H9 (cell line): ENCODE results near the gene CDH22. TPM values are rescaled to one million over a fixed set of nuclear protein-coding genes. Genes with fewer than 3 reads are reported as not detected.

ENCODE experiments used
- DNase-seq: peaks from one replicate; pipeline ENCODE4 v3.0.0-alpha.2; 2017
- H2AFZ ChIP-seq: one replicate; pipeline ENCODE4 v1.6.1; 2013; ENCODE audit warnings: mild to moderate bottlenecking, low read length, control low read depth, moderate library complexity
- H2AK5ac ChIP-seq: 2 replicates; pipeline ENCODE4 v1.6.1; 2013; ENCODE audit warnings: low read length, control low read depth, mixed read lengths; ENCODE audit not compliant: insufficient read length
- H2BK120ac ChIP-seq: one replicate; pipeline ENCODE4 v1.6.1; 2013; ENCODE audit warnings: low read depth, mild to moderate bottlenecking, low read length, control low read depth, inconsistent platforms; ENCODE audit not compliant: poor library complexity, severe bottlenecking
- H2BK12ac ChIP-seq: 2 replicates; pipeline ENCODE4 v1.6.1; 2013; ENCODE audit warnings: low read length, control low read depth, mixed read lengths, low read depth; ENCODE audit not compliant: insufficient read length
- H2BK15ac ChIP-seq: 2 replicates; pipeline ENCODE4 v1.6.1; 2013; ENCODE audit warnings: low read depth, low read length, control low read depth
- H2BK20ac ChIP-seq: one replicate; pipeline ENCODE4 v1.6.1; 2013; ENCODE audit warnings: low read depth, mild to moderate bottlenecking, low read length, control low read depth, inconsistent platforms; ENCODE audit not compliant: poor library complexity, severe bottlenecking
- H2BK5ac ChIP-seq: 2 replicates; pipeline ENCODE4 v1.6.1; 2013; ENCODE audit warnings: low read length, control low read depth, mixed read lengths; ENCODE audit not compliant: insufficient read length
- H3K14ac ChIP-seq: 2 replicates; pipeline ENCODE4 v1.6.1; 2013; ENCODE audit warnings: low read length, control low read depth; ENCODE audit not compliant: insufficient read depth
- H3K18ac ChIP-seq: 2 replicates; pipeline ENCODE4 v1.6.1; 2013; ENCODE audit warnings: low read depth, mild to moderate bottlenecking, mixed read lengths, low read length, control low read depth; ENCODE audit not compliant: insufficient read length
- H3K23ac ChIP-seq: 2 replicates; pipeline ENCODE4 v1.6.1; 2013; ENCODE audit warnings: low read length, control low read depth, mixed read lengths, low read depth; ENCODE audit not compliant: insufficient read length
- H3K23me2 ChIP-seq: 2 replicates; pipeline ENCODE4 v1.6.1; 2013; ENCODE audit warnings: low read depth, mild to moderate bottlenecking, mixed read lengths, low read length, control low read depth; ENCODE audit not compliant: insufficient read length, poor library complexity, severe bottlenecking
- H3K27ac ChIP-seq: 2 replicates; pipeline ENCODE4 v1.5.1; 2013; ENCODE audit warnings: low read length, control low read depth, mixed read lengths, low read depth; ENCODE audit not compliant: insufficient read length
- H3K27me3 ChIP-seq: 2 replicates; pipeline ENCODE4 v1.6.1; 2013; ENCODE audit warnings: low read length, control low read depth, inconsistent platforms; ENCODE audit not compliant: insufficient read depth
- H3K4ac ChIP-seq: 2 replicates; pipeline ENCODE4 v1.6.1; 2013; ENCODE audit warnings: low read depth, mild to moderate bottlenecking, control low read depth, inconsistent platforms, low read length, moderate library complexity
- H3K4me1 ChIP-seq: 2 replicates; pipeline ENCODE4 v1.6.1; 2013; ENCODE audit warnings: low read length, control low read depth, inconsistent platforms; ENCODE audit not compliant: insufficient read depth
- H3K4me2 ChIP-seq: 2 replicates; pipeline ENCODE4 v1.6.1; 2013; ENCODE audit warnings: low read length, control low read depth, mixed read lengths; ENCODE audit not compliant: insufficient read length, insufficient read depth
- H3K56ac ChIP-seq: 2 replicates; pipeline ENCODE4 v1.6.1; 2013; ENCODE audit warnings: low read depth, mild to moderate bottlenecking, mixed read lengths, low read length, control low read depth; ENCODE audit not compliant: insufficient read length
- H3K79me1 ChIP-seq: 2 replicates; pipeline ENCODE4 v1.6.1; 2013; ENCODE audit warnings: low read depth, mild to moderate bottlenecking, moderate library complexity, low read length, control low read depth, inconsistent platforms; ENCODE audit not compliant: insufficient read depth, poor library complexity, severe bottlenecking
- H3K79me2 ChIP-seq: 2 replicates; pipeline ENCODE4 v1.6.1; 2013; ENCODE audit warnings: low read length, control low read depth, inconsistent platforms; ENCODE audit not compliant: insufficient read depth
- H3K9ac ChIP-seq: 2 replicates; pipeline ENCODE4 v1.6.1; 2013; ENCODE audit warnings: low read length, control low read depth, mixed read lengths; ENCODE audit not compliant: insufficient read length; ENCODE audit errors: extremely low read depth
- H3K9me3 ChIP-seq: one replicate; pipeline ENCODE4 v1.6.1; 2013; ENCODE audit warnings: low read depth, low read length, inconsistent platforms; ENCODE audit not compliant: control insufficient read depth
- H3T11ph ChIP-seq: one replicate; pipeline ENCODE4 v1.6.1; 2013; ENCODE audit warnings: mild to moderate bottlenecking, low read length, control low read depth, inconsistent platforms
- H4K20me1 ChIP-seq: one replicate; pipeline ENCODE4 v1.6.1; 2013; ENCODE audit not compliant: control insufficient read depth, insufficient read length, insufficient read depth
- H4K5ac ChIP-seq: 2 replicates; pipeline ENCODE4 v1.6.1; 2013; ENCODE audit warnings: low read depth, mild to moderate bottlenecking, mixed read lengths, low read length, control low read depth; ENCODE audit not compliant: insufficient read length
- H4K8ac ChIP-seq: replicated peaks from 2 replicates; pipeline ENCODE4 v1.6.1; 2013; ENCODE audit warnings: low read length, control low read depth, mixed read lengths, low read depth; ENCODE audit not compliant: insufficient read length
- H4K91ac ChIP-seq: 2 replicates; pipeline ENCODE4 v1.6.1; 2013; ENCODE audit warnings: low read depth, mild to moderate bottlenecking, moderate library complexity, mixed read lengths, low read length, control low read depth; ENCODE audit not compliant: insufficient read length
- H3K27ac Mint-ChIP-seq, 3 experiments: 2 replicates in 2 of 3; 3 replicates in 1 of 3; pipeline ENCODE4 v1.8.0; 2020 to 2021; ENCODE audit warnings: mixed read lengths in 3 of 3, mild to moderate bottlenecking in 1 of 3, moderate library complexity in 1 of 3
- H3K27me3 Mint-ChIP-seq: 2 replicates; pipeline ENCODE4 v1.8.0; 2021; ENCODE audit warnings: low read depth, mild to moderate bottlenecking, moderate library complexity, mixed read lengths
- H3K36me3 Mint-ChIP-seq, 3 experiments: 2 replicates in 2 of 3; 3 replicates in 1 of 3; pipeline ENCODE4 v1.8.0; 2020 to 2021; ENCODE audit warnings: low read depth in 3 of 3, mixed read lengths in 3 of 3; ENCODE audit not compliant: insufficient read depth in 1 of 3
- H3K4me1 Mint-ChIP-seq, 2 experiments: 2 replicates each; pipeline ENCODE4 v1.8.0; 2020; ENCODE audit warnings: mixed read lengths in 2 of 2
- H3K4me3 Mint-ChIP-seq, 2 experiments: 2 replicates in 1 of 2; 3 replicates in 1 of 2; pipeline ENCODE4 v1.8.0; 2020 to 2021; ENCODE audit warnings: mild to moderate bottlenecking in 2 of 2, mixed read lengths in 2 of 2, moderate library complexity in 1 of 2
- H3K9me3 Mint-ChIP-seq, 2 experiments: 2 replicates in 1 of 2; 3 replicates in 1 of 2; pipeline ENCODE4 v1.8.0; 2020; ENCODE audit warnings: mild to moderate bottlenecking in 2 of 2, mixed read lengths in 2 of 2, moderate library complexity in 1 of 2
- CTCF ChIP-seq: fragments of 200-600 bp; sonication (generic); conservative IDR thresholded peaks from 3 replicates; pipeline ENCODE4 v1.8.0; 2021; ENCODE audit warnings: antibody characterized with exemption, mild to moderate bottlenecking
- WGBS: extraction: QIAGEN DNeasy Blood & Tissue Kit; methylation state at CpG from one replicate; pipeline ENCODE4 v1.1.7; 2013; ENCODE audit warnings: missing lambda C conversion rate, low lambda C conversion rate, mixed read lengths; ENCODE audit not compliant: insufficient read length; ENCODE audit errors: extremely low coverage; 5-methylcytosine and 5-hydroxymethylcytosine counted together
- total RNA-seq: library from RNA; stranded (reverse); gene quantifications from 2 replicates; pipeline ENCODE4 v1.2.1, GENCODE V29; 2021

CDH22 gene
- total RNA-seq, 1 experiment from 2014 or later: not detected

- no peak overlapping the region for H3T11ph ChIP-seq
- H4K5ac ChIP-seq: no peak overlapping the region
- no peaks in the 10 kb centered on the region for H3K9me3 ChIP-seq
- no peak overlapping the region for H2BK20ac ChIP-seq
- H3K4me1 ChIP-seq: no peaks in the 10 kb centered on the region
- H2AFZ ChIP-seq: no peak overlapping the region
- H2BK120ac ChIP-seq: no peak overlapping the region
- no peak overlapping the region for H3K14ac ChIP-seq
- H3K79me1 ChIP-seq: no peaks in the 10 kb centered on the region
- H2BK15ac ChIP-seq: no peak overlapping the region
- H2AK5ac ChIP-seq: no peak overlapping the region
- H3K23me2 ChIP-seq: no peaks in the 10 kb centered on the region
- H3K23ac ChIP-seq: no peak overlapping the region
- H3K4me2 ChIP-seq: no peak overlapping the region
- Mint-ChIP-seq H3K4me3 (no peak overlapping the region), H3K27me3 (peaks cover 42% of the 10 kb centered on the region), H3K9me3 (no peaks in the 10 kb centered on the region; a peak in 1 of 5 replicates), H3K27ac (no peak overlapping the region; a peak in 1 of 7 replicates), H3K4me1 (no peaks in the 10 kb centered on the region), H3K36me3 (no peaks in the 10 kb centered on the region)
- no peaks in the 10 kb centered on the region for H3K79me2 ChIP-seq
- no peaks in the 10 kb centered on the region for H4K20me1 ChIP-seq
- H3K27ac ChIP-seq: no peak overlapping the region
- no peak overlapping the region for H3K18ac ChIP-seq
- H4K91ac ChIP-seq: no peak overlapping the region
- H3K4ac ChIP-seq: no peak overlapping the region
- H2BK5ac ChIP-seq: no peak overlapping the region
- no peak overlapping the region for H4K8ac ChIP-seq
- H2BK12ac ChIP-seq: no peak overlapping the region
- DNase-seq: no peak
- WGBS: no CpG with 5 or more reads among the region's 8 CpGs
- no peak overlapping the region for H3K56ac ChIP-seq
- TF ChIP-seq CTCF: no peak
- no peaks in the 10 kb centered on the region; the same call in 1 of the 2 replicates for H3K27me3 ChIP-seq
- no peak overlapping the region for H3K9ac ChIP-seq
Measured at GRCh38 chr20:46179862-46180261, 128.4 kb downstream of the CDH22 start.
